Lower leg skin (tissue), 3 donors: Measurements from ENCODE around the gene SLC35F3.

Experiments used
- POLR2A ChIP-seq, 2 donors: fragments of 450-650 bp; IDR thresholded peaks; one replicate each; pipeline ENCODE4 v1.6.1; 2016 to 2017; ENCODE audit warnings: antibody characterized with exemption in 2 of 2, mild to moderate bottlenecking in 1 of 2, moderate library complexity in 1 of 2
- TF ChIP-seq, protein P1 (sequence below), 3 donors: fragments of 450-650 bp; IDR thresholded peaks; one replicate each; pipeline ENCODE4 v1.5.1; 2016; ENCODE audit warnings: antibody characterized with exemption in 3 of 3, mild to moderate bottlenecking in 3 of 3, moderate library complexity in 2 of 3

GRCh38 chr1:234205966-234206365, 301.5 kb downstream of the SLC35F3 start:
- TF ChIP-seq, protein P1, sequence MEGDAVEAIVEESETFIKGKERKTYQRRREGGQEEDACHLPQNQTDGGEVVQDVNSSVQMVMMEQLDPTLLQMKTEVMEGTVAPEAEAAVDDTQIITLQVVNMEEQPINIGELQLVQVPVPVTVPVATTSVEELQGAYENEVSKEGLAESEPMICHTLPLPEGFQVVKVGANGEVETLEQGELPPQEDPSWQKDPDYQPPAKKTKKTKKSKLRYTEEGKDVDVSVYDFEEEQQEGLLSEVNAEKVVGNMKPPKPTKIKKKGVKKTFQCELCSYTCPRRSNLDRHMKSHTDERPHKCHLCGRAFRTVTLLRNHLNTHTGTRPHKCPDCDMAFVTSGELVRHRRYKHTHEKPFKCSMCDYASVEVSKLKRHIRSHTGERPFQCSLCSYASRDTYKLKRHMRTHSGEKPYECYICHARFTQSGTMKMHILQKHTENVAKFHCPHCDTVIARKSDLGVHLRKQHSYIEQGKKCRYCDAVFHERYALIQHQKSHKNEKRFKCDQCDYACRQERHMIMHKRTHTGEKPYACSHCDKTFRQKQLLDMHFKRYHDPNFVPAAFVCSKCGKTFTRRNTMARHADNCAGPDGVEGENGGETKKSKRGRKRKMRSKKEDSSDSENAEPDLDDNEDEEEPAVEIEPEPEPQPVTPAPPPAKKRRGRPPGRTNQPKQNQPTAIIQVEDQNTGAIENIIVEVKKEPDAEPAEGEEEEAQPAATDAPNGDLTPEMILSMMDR (IDR thresholded peaks at IDR 0.05), result no peak
- no peak for TF ChIP-seq POLR2A (IDR thresholded peaks at IDR 0.05)
